ENCODE results near the gene MTUS2. TPM values are rescaled to one million over a fixed set of nuclear protein-coding genes. Genes with fewer than 3 reads are reported as not detected.

The MTUS2 gene
- total RNA-seq, 1 experiment from 2014 or later, result 0.35 TPM

GRCh38 chr13:29474991-29475390, 654.9 kb downstream of the MTUS2 start:
- H4K20me1 ChIP-seq (ENCODE audit: control insufficient read depth, insufficient read depth, insufficient read length), result no peaks in the 10 kb centered on the region
- H3K79me2 ChIP-seq (ENCODE audit: insufficient read depth, low read length), result no peaks in the 10 kb centered on the region
- no peaks in the 10 kb centered on the region for H3K79me1 ChIP-seq (ENCODE audit: insufficient read depth, low read depth, low read length, poor library complexity, severe bottlenecking)
- no peak overlapping the region for H2BK12ac ChIP-seq (ENCODE audit: insufficient read length, low read depth, low read length)
- H3K56ac ChIP-seq (ENCODE audit: insufficient read length, low read depth, low read length), result no peak overlapping the region
- no peak overlapping the region for H3K4me2 ChIP-seq (ENCODE audit: insufficient read depth, insufficient read length, low read length)
- no peak overlapping the region for H3K4me3 Mint-ChIP-seq
- peaks cover 4 to 6% of the 10 kb centered on the region in 2 experiments for H3K4me1 Mint-ChIP-seq
- no peaks in the 10 kb centered on the region for H3K9me3 ChIP-seq (ENCODE audit: control insufficient read depth, low read depth, low read length)
- H3K27ac ChIP-seq (ENCODE audit: insufficient read length, low read depth, low read length), result no peak overlapping the region
- H3K27me3 Mint-ChIP-seq (ENCODE audit: low read depth), result peaks cover 1% of the 10 kb centered on the region; the same call in 1 of the 2 replicates
- no peak overlapping the region for H2BK15ac ChIP-seq (ENCODE audit: low read depth, low read length)
- H3K23me2 ChIP-seq (ENCODE audit: insufficient read length, low read depth, low read length, poor library complexity, severe bottlenecking), result no peaks in the 10 kb centered on the region
- no peak overlapping the region for H3K4ac ChIP-seq (ENCODE audit: low read depth, low read length)
- H2BK120ac ChIP-seq (ENCODE audit: low read depth, low read length, poor library complexity, severe bottlenecking), result no peak overlapping the region
- H4K91ac ChIP-seq (ENCODE audit: insufficient read length, low read depth, low read length), result no peak overlapping the region
- no peak overlapping the region for H3T11ph ChIP-seq (ENCODE audit: low read length)
- H2BK20ac ChIP-seq (ENCODE audit: low read depth, low read length, poor library complexity, severe bottlenecking), result no peak overlapping the region
- H3K9me3 Mint-ChIP-seq, result no peaks in the 10 kb centered on the region
- no peak overlapping the region for H3K18ac ChIP-seq (ENCODE audit: insufficient read length, low read depth, low read length)
- H2BK5ac ChIP-seq (ENCODE audit: insufficient read length, low read length), result no peak overlapping the region
- no peak overlapping the region for H4K5ac ChIP-seq (ENCODE audit: insufficient read length, low read depth, low read length)
- H3K27me3 ChIP-seq (ENCODE audit: insufficient read depth, low read length), result no peaks in the 10 kb centered on the region
- DNase-seq, result no peak
- H2AFZ ChIP-seq (ENCODE audit: low read length), result no peak overlapping the region
- H3K9ac ChIP-seq (ENCODE audit: extremely low read depth, insufficient read length, low read length), result no peak overlapping the region
- H3K23ac ChIP-seq (ENCODE audit: insufficient read length, low read depth, low read length), result no peak overlapping the region
- H2AK5ac ChIP-seq (ENCODE audit: insufficient read length, low read length), result no peak overlapping the region
- no peak overlapping the region for H3K14ac ChIP-seq (ENCODE audit: insufficient read depth, low read length)
- no peak overlapping the region for H4K8ac ChIP-seq (replicated peaks; ENCODE audit: insufficient read length, low read depth, low read length)
- no peak overlapping the region for H3K27ac Mint-ChIP-seq
- H3K4me1 ChIP-seq (ENCODE audit: insufficient read depth, low read length), result no peaks in the 10 kb centered on the region
- TF ChIP-seq CTCF (conservative IDR thresholded peaks at IDR 0.05), result no peak
- no CpG with 5 or more reads among the region's 3 CpGs for WGBS (ENCODE audit: extremely low coverage, insufficient read length, low lambda C conversion rate)
- no peaks in the 10 kb centered on the region; a peak in 1 of 7 replicates for H3K36me3 Mint-ChIP-seq (ENCODE audit: insufficient read depth in 1 of 3, low read depth in 3 of 3)

Measured in H9 (cell line).